ENCODE measurements around the gene CD19. TPM values are rescaled to one million over a fixed set of nuclear protein-coding genes. Genes with fewer than 3 reads are reported as not detected.
A peak's percentile ranks its signal among the peaks of the same experiment; 100 is the strongest.
"Not testable (repeated sequence)": the region's sequence is repeated elsewhere in the genome, so short reads cannot be mapped to it uniquely, and the experiment has no call there.

CD19 gene
- total RNA-seq, 1 donor from 2014 or later, result under 0.01 TPM

DNA sequence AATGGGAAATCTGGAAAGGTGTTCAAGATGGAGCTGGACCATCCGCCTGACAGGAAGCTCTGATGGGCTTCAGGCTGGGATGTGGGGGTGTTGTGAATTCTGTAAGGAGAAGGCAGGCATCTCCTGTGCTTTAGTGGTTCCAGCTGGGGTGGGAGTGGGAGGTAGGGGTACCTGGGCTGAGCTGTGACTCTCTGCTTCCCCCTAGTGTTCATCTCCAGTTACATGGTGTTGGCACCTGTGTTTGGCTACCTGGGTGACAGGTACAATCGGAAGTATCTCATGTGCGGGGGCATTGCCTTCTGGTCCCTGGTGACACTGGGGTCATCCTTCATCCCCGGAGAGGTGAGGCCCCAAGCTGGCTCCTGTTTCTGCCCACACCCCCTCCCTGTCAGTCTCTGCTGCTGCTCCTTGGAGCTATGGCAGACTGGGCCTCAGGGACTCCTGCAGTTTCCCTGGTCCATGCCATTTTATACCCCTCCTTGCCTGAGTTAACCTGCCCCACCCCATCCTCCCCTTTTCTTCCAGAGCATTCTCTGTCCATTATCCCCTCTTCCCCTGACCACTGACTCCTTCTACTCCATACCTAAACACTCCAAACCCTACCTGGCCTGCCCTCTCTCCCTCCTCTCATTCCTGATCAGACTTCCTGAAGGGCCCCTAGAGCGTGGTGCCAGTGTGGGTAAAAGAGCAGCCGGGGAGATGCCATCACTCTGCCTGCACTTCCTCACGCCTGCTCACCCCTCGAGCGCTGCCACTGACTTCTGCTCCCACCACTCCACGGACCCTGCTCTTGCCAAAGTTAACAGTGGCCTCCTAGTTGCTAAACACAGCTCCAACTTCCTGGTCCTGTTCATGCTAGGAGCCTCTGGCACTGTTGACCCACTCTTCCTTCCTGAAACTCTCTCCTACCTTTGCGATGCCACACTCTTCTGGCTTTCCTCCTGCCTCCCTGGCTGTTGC, 46.2 kb downstream of the CD19 start:
- DNase-seq (ENCODE audit: low spot score in 2 of 2) (no peak), FAIRE-seq (no peak)

DNA sequence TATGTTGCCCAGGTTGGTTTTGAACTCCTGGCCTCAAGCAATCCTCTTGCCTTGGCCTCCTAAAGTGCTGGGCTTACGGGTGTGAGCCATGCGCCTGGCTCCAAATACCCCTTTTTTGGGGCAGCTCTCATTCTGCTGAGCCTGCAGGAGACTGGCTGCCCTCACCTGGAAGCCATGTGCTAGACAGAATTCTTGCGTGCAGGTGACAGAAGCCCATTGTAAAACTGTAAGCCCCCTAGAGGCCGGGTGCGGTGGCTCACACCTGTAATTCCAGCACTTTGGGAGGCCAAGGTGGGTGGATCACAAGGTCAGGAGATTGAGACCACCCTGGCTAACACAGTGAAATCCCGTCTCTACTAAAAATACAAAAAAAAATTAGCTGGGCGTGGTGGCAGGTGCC, 48.6 kb downstream of the CD19 start:
- not testable (repeated sequence) for DNase-seq (ENCODE audit: low spot score in 2 of 2); FAIRE-seq

DNA sequence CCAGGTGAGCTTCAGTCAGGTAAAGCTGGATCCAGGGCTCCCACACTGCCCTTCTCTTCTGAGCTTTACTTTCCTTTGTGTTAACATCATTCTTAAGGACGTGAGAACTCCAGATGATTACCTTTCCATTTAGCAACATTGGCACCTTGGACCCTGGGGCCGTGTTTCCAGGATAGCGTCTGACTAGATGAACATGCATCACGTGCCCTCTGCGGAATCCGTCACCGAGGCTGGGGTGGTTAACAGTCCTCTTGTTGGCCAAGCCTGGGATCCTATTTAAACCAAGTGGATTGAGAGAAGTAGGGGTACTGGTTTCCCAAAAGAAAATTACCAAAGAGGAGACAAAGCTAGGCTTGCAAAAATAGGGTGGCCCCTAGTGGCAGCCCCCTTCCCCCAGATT, 49.2 kb downstream of the CD19 start:
- no peak for FAIRE-seq

GRCh38 chr16:28981517-28981916, 49.7 kb downstream of the CD19 start:
- DNase-seq (ENCODE audit: low spot score in 2 of 2) (peak in 1 of 2 donors; percentile 9), FAIRE-seq (no peak)

More for the DNA sequence above, 49.2 kb downstream of the CD19 start:
- DNase-seq (ENCODE audit: low spot score in 2 of 2), result peak in 1 of 2 donors; percentile 8

- FAIRE-seq (no peak), DNase-seq (ENCODE audit: low spot score in 2 of 2) (no peak)
Measured at GRCh38 chr16:28982418-28982817, 50.6 kb downstream of the CD19 start.

GRCh38 chr16:28982949-28983348, 51.2 kb downstream of the CD19 start:
- DNase-seq (ENCODE audit: low spot score in 2 of 2) (no peak), FAIRE-seq (no peak)

DNA sequence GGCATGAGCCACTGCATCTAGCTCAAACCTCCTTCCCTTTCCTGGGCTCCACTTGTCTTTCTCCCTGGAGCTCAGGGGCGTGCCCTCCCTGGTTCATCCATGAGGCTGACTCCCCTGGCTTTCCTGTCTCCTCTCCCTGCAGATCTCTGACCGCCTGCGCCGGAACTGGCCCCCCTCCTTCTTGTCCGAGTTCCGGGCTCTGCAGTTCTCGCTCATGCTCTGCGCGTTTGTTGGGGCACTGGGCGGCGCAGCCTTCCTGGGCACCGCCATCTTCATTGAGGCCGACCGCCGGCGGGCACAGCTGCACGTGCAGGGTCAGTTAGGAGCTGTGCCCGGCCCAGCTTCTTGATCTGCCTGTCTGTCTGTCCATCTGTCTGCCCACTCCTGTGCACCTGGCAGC, 51.9 kb downstream of the CD19 start:
- FAIRE-seq, result no peak

GRCh38 chr16:28984091-28984490, 52.3 kb downstream of the CD19 start:
- DNase-seq (ENCODE audit: low spot score in 2 of 2), result no peak
- FAIRE-seq, result no peak

More for the DNA sequence above, 51.9 kb downstream of the CD19 start:
- DNase-seq (ENCODE audit: low spot score in 2 of 2), result no peak

GRCh38 chr16:28984619-28985135, 52.9 kb downstream of the CD19 start, which contains the start of gene LAT:
Gene LAT, plus strand, starts transcription at chr16:28985052. Its CDS starts 366 bp downstream, at chr16:28985418.
- FAIRE-seq (no peak), DNase-seq (ENCODE audit: low spot score in 2 of 2) (no peak)

GRCh38 chr16:28985211-28986041, 53.7 kb downstream of the CD19 start:
- FAIRE-seq (no peak), DNase-seq (ENCODE audit: low spot score in 2 of 2) (no peak)

DNA sequence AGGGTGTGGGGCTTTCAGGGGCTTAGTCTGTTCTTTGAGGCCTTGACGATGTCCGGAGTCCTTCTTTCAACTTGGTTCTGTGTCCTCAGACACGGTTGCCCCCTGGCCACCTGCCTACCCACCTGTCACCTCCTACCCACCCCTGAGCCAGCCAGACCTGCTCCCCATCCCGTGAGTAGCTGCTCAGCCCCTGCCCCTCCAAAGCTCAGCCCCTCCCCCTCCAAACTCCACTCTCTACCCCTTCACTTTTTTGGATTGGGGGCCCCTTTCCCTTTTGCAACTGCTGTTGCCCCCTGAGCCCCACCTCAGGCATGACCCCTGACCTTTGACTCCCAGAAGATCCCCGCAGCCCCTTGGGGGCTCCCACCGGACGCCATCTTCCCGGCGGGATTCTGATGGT, 54.3 kb downstream of the CD19 start:
- FAIRE-seq (no peak), DNase-seq (ENCODE audit: low spot score in 2 of 2) (no peak)

DNA sequence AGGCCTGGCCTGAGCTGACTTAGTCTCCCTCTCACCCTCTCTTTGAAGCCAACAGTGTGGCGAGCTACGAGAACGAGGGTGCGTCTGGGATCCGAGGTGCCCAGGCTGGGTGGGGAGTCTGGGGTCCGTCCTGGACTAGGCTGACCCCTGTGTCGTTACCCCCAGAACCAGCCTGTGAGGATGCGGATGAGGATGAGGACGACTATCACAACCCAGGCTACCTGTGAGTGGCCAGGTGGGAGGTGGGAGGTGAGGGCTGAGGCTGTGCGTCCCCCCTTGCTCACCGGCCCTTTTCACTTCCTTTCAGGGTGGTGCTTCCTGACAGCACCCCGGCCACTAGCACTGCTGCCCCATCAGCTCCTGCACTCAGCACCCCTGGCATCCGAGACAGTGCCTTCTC, 54.7 kb downstream of the CD19 start:
- FAIRE-seq (no peak), DNase-seq (ENCODE audit: low spot score in 2 of 2) (no peak)

GRCh38 chr16:28987170-28987853, 55.5 kb downstream of the CD19 start:
- no peak for DNase-seq (ENCODE audit: low spot score in 2 of 2)
- FAIRE-seq, result no peak

Other genes starting within 250 kb of the CD19 start
- 207 TPM for gene EIF3C, start 220.5 kb upstream of the CD19 start, total RNA-seq
- 2.4 TPM for gene NPIPB9, start 180.2 kb upstream of the CD19 start, total RNA-seq
- 18.3 TPM for gene ATXN2L, start 109.0 kb upstream of the CD19 start, total RNA-seq
- gene TUFM, start 85.6 kb upstream of the CD19 start, total RNA-seq, result 64.4 TPM
- 10.6 TPM for gene SH2B1, start 68.1 kb upstream of the CD19 start, total RNA-seq
- not detected for gene ATP2A1, start 53.5 kb upstream of the CD19 start, total RNA-seq
- 12.2 TPM for gene RABEP2, start 6.7 kb upstream of the CD19 start, total RNA-seq
- gene NFATC2IP, start 19.0 kb downstream of the CD19 start, total RNA-seq, result 17.9 TPM
- gene SPNS1, start 42.8 kb downstream of the CD19 start, total RNA-seq, result 22.4 TPM
- 0.41 TPM for gene LAT, start 53.1 kb downstream of the CD19 start, total RNA-seq

All from frontal cortex (tissue), 4 donors.